ENCODE measurements around the gene POC1B.

DNA sequence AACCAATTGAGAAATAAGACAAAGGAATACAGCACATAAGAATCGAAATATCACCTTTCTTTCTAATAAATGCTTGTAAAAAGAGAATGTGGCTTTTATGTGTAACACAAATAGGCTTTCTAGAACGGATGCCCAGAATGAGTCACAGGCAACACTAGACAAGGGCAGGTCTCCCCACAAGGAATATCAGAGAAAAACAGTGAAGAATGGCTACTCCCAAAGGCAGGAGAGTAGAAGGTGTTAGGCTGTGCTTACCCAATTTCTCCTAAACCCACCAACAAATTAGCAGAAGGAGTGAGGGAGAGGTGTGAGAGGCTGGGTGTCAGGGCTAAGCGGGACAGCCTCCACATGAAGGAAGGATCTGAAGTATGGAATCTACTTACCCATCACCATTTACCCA is 56.5 kb downstream of the POC1B start:
- TF ChIP-seq POLR2A (IDR thresholded peaks at IDR 0.05; ENCODE audit: low read depth): no peak
- TF ChIP-seq POLR2AphosphoS5 (IDR thresholded peaks at IDR 0.05): no peak
- TF ChIP-seq, protein P1, sequence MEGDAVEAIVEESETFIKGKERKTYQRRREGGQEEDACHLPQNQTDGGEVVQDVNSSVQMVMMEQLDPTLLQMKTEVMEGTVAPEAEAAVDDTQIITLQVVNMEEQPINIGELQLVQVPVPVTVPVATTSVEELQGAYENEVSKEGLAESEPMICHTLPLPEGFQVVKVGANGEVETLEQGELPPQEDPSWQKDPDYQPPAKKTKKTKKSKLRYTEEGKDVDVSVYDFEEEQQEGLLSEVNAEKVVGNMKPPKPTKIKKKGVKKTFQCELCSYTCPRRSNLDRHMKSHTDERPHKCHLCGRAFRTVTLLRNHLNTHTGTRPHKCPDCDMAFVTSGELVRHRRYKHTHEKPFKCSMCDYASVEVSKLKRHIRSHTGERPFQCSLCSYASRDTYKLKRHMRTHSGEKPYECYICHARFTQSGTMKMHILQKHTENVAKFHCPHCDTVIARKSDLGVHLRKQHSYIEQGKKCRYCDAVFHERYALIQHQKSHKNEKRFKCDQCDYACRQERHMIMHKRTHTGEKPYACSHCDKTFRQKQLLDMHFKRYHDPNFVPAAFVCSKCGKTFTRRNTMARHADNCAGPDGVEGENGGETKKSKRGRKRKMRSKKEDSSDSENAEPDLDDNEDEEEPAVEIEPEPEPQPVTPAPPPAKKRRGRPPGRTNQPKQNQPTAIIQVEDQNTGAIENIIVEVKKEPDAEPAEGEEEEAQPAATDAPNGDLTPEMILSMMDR (IDR thresholded peaks at IDR 0.05): no peak
- no peak for TF ChIP-seq EP300 (IDR thresholded peaks at IDR 0.05)

All from esophagus muscularis mucosa (tissue), 4 donors.